HL-60 (cell line): ENCODE data around the gene TNIK.

Experiments used
- DNase-seq, 2 experiments: peaks; one replicate each; pipeline ENCODE4 v3.0.0-alpha.2; 2010 to 2020; ENCODE audit warnings: low read depth in 1 of 2, low spot score in 1 of 2
- H3K27ac ChIP-seq: fragments of 250-450 bp; sonication (Bioruptor Pico); replicated peaks from 2 replicates; pipeline ENCODE4 v1.5.1; 2020; ENCODE audit warnings: mild to moderate bottlenecking, moderate library complexity
- H3K27me3 ChIP-seq: fragments of 250-450 bp; sonication (Bioruptor Pico); 2 replicates; pipeline ENCODE4 v1.5.1; 2021; ENCODE audit warnings: mild to moderate bottlenecking, moderate library complexity; ENCODE audit not compliant: insufficient read depth, poor library complexity, severe bottlenecking
- H3K4me3 ChIP-seq: replicated peaks from 2 replicates; pipeline ENCODE4 v1.5.1; 2011; ENCODE audit warnings: mild to moderate bottlenecking, control low read depth, low read length; ENCODE audit not compliant: insufficient read depth
- GABPA ChIP-seq: IDR thresholded peaks from 2 replicates; pipeline ENCODE4 v1.6.1; 2012; ENCODE audit warnings: low read depth
- POLR2AphosphoS5 ChIP-seq: IDR thresholded peaks from 2 replicates; pipeline ENCODE4 v1.6.1; 2012; ENCODE audit warnings: low read depth
- REST ChIP-seq: IDR thresholded peaks from 2 replicates; pipeline ENCODE4 v1.6.1; 2012; ENCODE audit warnings: low read depth; ENCODE audit not compliant: insufficient replicate concordance
- SPI1 ChIP-seq: IDR thresholded peaks from 2 replicates; pipeline ENCODE4 v1.6.1; 2012; ENCODE audit warnings: low read depth, mild to moderate bottlenecking, borderline replicate concordance
- TF ChIP-seq, protein P1 (sequence below): IDR thresholded peaks from one replicate; pipeline ENCODE4 v1.5.1; 2011; ENCODE audit warnings: low read length, control low read depth, inconsistent platforms; ENCODE audit not compliant: insufficient read depth

Gene TNIK

GRCh38 chr3:171494457-171495109 is 34.4 kb upstream of the TNIK start:
- H3K27ac ChIP-seq: no peak overlapping the region
- DNase-seq: no peak
- H3K27me3 ChIP-seq: no peaks in the 10 kb centered on the region
- TF ChIP-seq, protein P1, sequence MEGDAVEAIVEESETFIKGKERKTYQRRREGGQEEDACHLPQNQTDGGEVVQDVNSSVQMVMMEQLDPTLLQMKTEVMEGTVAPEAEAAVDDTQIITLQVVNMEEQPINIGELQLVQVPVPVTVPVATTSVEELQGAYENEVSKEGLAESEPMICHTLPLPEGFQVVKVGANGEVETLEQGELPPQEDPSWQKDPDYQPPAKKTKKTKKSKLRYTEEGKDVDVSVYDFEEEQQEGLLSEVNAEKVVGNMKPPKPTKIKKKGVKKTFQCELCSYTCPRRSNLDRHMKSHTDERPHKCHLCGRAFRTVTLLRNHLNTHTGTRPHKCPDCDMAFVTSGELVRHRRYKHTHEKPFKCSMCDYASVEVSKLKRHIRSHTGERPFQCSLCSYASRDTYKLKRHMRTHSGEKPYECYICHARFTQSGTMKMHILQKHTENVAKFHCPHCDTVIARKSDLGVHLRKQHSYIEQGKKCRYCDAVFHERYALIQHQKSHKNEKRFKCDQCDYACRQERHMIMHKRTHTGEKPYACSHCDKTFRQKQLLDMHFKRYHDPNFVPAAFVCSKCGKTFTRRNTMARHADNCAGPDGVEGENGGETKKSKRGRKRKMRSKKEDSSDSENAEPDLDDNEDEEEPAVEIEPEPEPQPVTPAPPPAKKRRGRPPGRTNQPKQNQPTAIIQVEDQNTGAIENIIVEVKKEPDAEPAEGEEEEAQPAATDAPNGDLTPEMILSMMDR: no peak
- TF ChIP-seq POLR2AphosphoS5 (no peak), SPI1 (no peak), GABPA (no peak), REST (no peak)
- H3K4me3 ChIP-seq: no peak overlapping the region

DNA sequence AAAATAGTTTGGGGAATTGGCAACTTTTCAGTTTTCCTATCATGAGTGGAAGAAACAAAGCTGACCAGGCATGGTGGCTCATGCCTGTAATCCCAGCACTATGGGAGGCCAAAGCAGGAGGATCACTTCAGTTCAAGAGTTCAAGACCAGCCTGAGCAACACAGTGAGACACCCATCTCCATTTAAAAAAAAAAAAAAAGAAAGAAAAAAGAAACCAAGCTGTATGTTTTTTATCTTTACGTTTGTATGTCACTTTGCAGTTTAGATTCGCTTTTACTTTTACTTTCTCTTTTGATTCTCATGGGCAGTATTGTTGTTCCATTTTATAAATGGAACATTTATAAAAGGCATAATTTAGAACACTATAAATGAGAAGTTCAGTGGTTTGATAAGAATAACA is 31.2 kb upstream of the TNIK start:
- no peak for DNase-seq
- no peaks in the 10 kb centered on the region for H3K27me3 ChIP-seq
- TF ChIP-seq REST (no peak), GABPA (no peak), SPI1 (no peak), POLR2AphosphoS5 (no peak)
- no peak overlapping the region for H3K4me3 ChIP-seq
- H3K27ac ChIP-seq: no peak overlapping the region

- H3K4me3 ChIP-seq: no peak overlapping the region
- H3K27me3 ChIP-seq: no peaks in the 10 kb centered on the region
- DNase-seq: no peak
- TF ChIP-seq REST (no peak), GABPA (no peak), SPI1 (no peak), POLR2AphosphoS5 (no peak)
- TF ChIP-seq, protein P1: no peak
- no peak overlapping the region for H3K27ac ChIP-seq
These were observed 30.7 kb upstream of the TNIK start for GRCh38 chr3:171490901-171491300.
